Keratinocyte (primary cell): ENCODE data around the gene GIPR. TPM values are rescaled to one million over a fixed set of nuclear protein-coding genes. Genes with fewer than 3 reads are reported as not detected.

Experiments used
- DNase-seq: peaks from one replicate; pipeline ENCODE4 v3.0.0-alpha.2; 2011; ENCODE audit warnings: low read depth, missing footprints, low spot score
- FAIRE-seq: peaks from 2 replicates; lab custom pipeline; 2011; peaks lifted over from hg19 to GRCh38; lab: Jason Lieb, UNC
- H2AFZ ChIP-seq: 2 replicates; pipeline ENCODE4 v1.6.0; 2012; ENCODE audit warnings: low read length, control low read depth, inconsistent platforms; ENCODE audit not compliant: control insufficient read depth
- H3K27ac ChIP-seq: 2 replicates; pipeline ENCODE4 v1.5.1; 2011; ENCODE audit warnings: low read length; ENCODE audit not compliant: control insufficient read depth, insufficient read depth
- H3K27me3 ChIP-seq: 3 replicates; pipeline ENCODE4 v1.6.0; 2011; ENCODE audit warnings: low read length; ENCODE audit not compliant: control insufficient read depth, insufficient read depth; ENCODE audit errors: extremely low read depth
- H3K36me3 ChIP-seq, 2 experiments: 2 replicates in 1 of 2; 3 replicates in 1 of 2; pipeline ENCODE4 v1.5.1; 2011; ENCODE audit warnings: low read length in 2 of 2, mild to moderate bottlenecking in 1 of 2; ENCODE audit not compliant: control insufficient read depth in 2 of 2, insufficient read depth in 2 of 2; ENCODE audit errors: extremely low read depth in 1 of 2
- H3K4me1 ChIP-seq: 3 replicates; pipeline ENCODE4 v1.5.1; 2011; ENCODE audit warnings: low read length; ENCODE audit not compliant: control insufficient read depth, insufficient read depth; ENCODE audit errors: extremely low read depth
- H3K4me2 ChIP-seq: 3 replicates; pipeline ENCODE4 v1.6.0; 2011; ENCODE audit warnings: low read depth, low read length; ENCODE audit not compliant: control insufficient read depth, insufficient read depth; ENCODE audit errors: extremely low read depth
- H3K4me3 ChIP-seq, 3 experiments: fragments of 200-600 bp in 1 of 3; sonication (generic) in 1 of 3; 2 replicates in 2 of 3; 3 replicates in 1 of 3; pipeline ENCODE4 v1.5.1; 2011 to 2016; ENCODE audit warnings: low read length in 3 of 3, mild to moderate bottlenecking in 3 of 3, control low read depth in 2 of 3, inconsistent platforms in 1 of 3, low read depth in 1 of 3, mixed read lengths in 1 of 3, mixed run types in 1 of 3, moderate library complexity in 1 of 3; ENCODE audit not compliant: control insufficient read depth in 2 of 3, insufficient read depth in 2 of 3; ENCODE audit errors: extremely low read depth in 1 of 3
- H3K79me2 ChIP-seq: 2 replicates; pipeline ENCODE4 v1.6.0; 2012; ENCODE audit warnings: low read length; ENCODE audit not compliant: control insufficient read depth, insufficient read depth
- H3K9ac ChIP-seq: 3 replicates; pipeline ENCODE4 v1.6.0; 2011; ENCODE audit warnings: low read length; ENCODE audit not compliant: control insufficient read depth, insufficient read depth; ENCODE audit errors: extremely low read depth
- H3K9me1 ChIP-seq: 3 replicates; pipeline ENCODE4 v1.6.0; 2011; ENCODE audit warnings: low read length; ENCODE audit not compliant: control insufficient read depth, insufficient read depth; ENCODE audit errors: extremely low read depth
- H3K9me3 ChIP-seq: 2 replicates; pipeline ENCODE4 v1.5.1; 2012; ENCODE audit warnings: low read depth, low read length; ENCODE audit not compliant: control insufficient read depth
- H4K20me1 ChIP-seq: 3 replicates; pipeline ENCODE4 v1.6.0; 2011; ENCODE audit warnings: low read length; ENCODE audit not compliant: control insufficient read depth, insufficient read depth; ENCODE audit errors: extremely low read depth
- CTCF ChIP-seq, 3 experiments: IDR thresholded peaks in 1 of 3; conservative IDR thresholded peaks in 1 of 3; optimal IDR thresholded peaks in 1 of 3; 2 replicates in 2 of 3; 3 replicates in 1 of 3; pipeline versions ENCODE3 to v1.5.1; 2011; ENCODE audit warnings: low read length in 3 of 3, mild to moderate bottlenecking in 3 of 3, moderate library complexity in 2 of 3, control low read depth in 1 of 3, inconsistent platforms in 1 of 3; ENCODE audit not compliant: insufficient read depth in 2 of 3; ENCODE audit errors: extremely low read depth in 1 of 3
- EZH2 ChIP-seq: IDR thresholded peaks from one replicate; pipeline ENCODE4 v1.6.1; 2012; ENCODE audit warnings: inconsistent platforms, mild to moderate bottlenecking, low read length, moderate library complexity
- dilution Hi-C: fragments of 300-500 bp; cut with MboI; formaldehyde crosslinking; loops from one replicate; pipeline ENCODE4 v1.7.0; 2020; ENCODE audit warnings: low sequenced_read_pairs; ENCODE audit not compliant: extremely low pct_ligation_motif_present
- polyA plus RNA-seq, 5 experiments: library from polyadenylated mRNA; depleted of rRNA in 3 of 5; stranded (reverse) in 3 of 5; stranded (forward) in 1 of 5; unstranded in 1 of 5; fragments of >200 nt; gene quantifications; 1 replicate in 1 of 5; 2 replicates in 3 of 5; 3 replicates in 1 of 5; pipeline versions ENCODE4 v1.2.1 to v1.2.3, GENCODE V29; 2011 to 2012; ENCODE audit warnings: missing spikeins in 2 of 5, low read depth in 1 of 5, low replicate concordance in 1 of 5

GIPR gene
- polyA plus RNA-seq, 1 donor (not counting 4 experiments of a cell fraction or from before 2014, with no cell fraction given), result 1.4 TPM

- H3K4me1 ChIP-seq, result peaks cover 15% of the 10 kb centered on the region
- peaks cover 65% of the 10 kb centered on the region for H3K79me2 ChIP-seq
- peak overlapping the region; percentile 94 for H3K4me2 ChIP-seq
- H3K9me3 ChIP-seq, result no peaks in the 10 kb centered on the region
- DNase-seq (no peak), FAIRE-seq (peak; percentile 74)
- dilution Hi-C loops, result no loop called here
- peak overlapping the region; percentile 72 for H3K27ac ChIP-seq
- peaks cover 19 to 20% of the 10 kb centered on the region in 2 experiments for H3K36me3 ChIP-seq
- H3K9me1 ChIP-seq, result no peaks in the 10 kb centered on the region
- no peak for TF ChIP-seq CTCF (optimal IDR thresholded peaks at IDR 0.05 in 1 of 3, IDR thresholded peaks at IDR 0.05 in 1 of 3, conservative IDR thresholded peaks at IDR 0.05 in 1 of 3; ENCODE audit: extremely low read depth in 1 of 3, insufficient read depth in 2 of 3, low read length in 3 of 3)
- TF ChIP-seq EZH2, result no peak
- no peaks in the 10 kb centered on the region for H3K27me3 ChIP-seq
- peak overlapping the region; percentile 47 to 83 (median 76) for H3K4me3 ChIP-seq
- H4K20me1 ChIP-seq, result no peaks in the 10 kb centered on the region
- peak overlapping the region; percentile 20 for H2AFZ ChIP-seq
- H3K9ac ChIP-seq, result peak overlapping the region; percentile 82
These were observed 48.5 kb downstream of the GIPR start for GRCh38 chr19:45716359-45717130.

- dilution Hi-C loops, result no loop called here
- Histone ChIP-seq H3K79me2 (peaks cover 64% of the 10 kb centered on the region), H3K27ac (peak overlapping the region; percentile 94), H3K27me3 (no peaks in the 10 kb centered on the region), H3K4me1 (peaks cover 21% of the 10 kb centered on the region), H3K9ac (peak overlapping the region; percentile 82), H2AFZ (peak overlapping the region; percentile 98), H4K20me1 (peaks cover 3% of the 10 kb centered on the region), H3K4me2 (peak overlapping the region; percentile 94), H3K36me3 (peaks cover 17 to 19% of the 10 kb centered on the region in 2 experiments), H3K9me1 (no peaks in the 10 kb centered on the region), H3K4me3 (peak overlapping the region; percentile 47 to 83 (median 76)), H3K9me3 (no peaks in the 10 kb centered on the region)
- FAIRE-seq (peak; percentile 65), DNase-seq (peak; percentile 77)
- TF ChIP-seq CTCF (optimal IDR thresholded peaks at IDR 0.05 in 1 of 3, IDR thresholded peaks at IDR 0.05 in 1 of 3, conservative IDR thresholded peaks at IDR 0.05 in 1 of 3; ENCODE audit: extremely low read depth in 1 of 3, insufficient read depth in 2 of 3, low read length in 3 of 3) (peak in 2 of 3 experiments; percentile 20 to 29), EZH2 (no peak)
These were observed 49.3 kb downstream of the GIPR start for GRCh38 chr19:45717131-45717982.
